Keratinocyte (primary cell): ENCODE results near the gene ARRB1. TPM values are rescaled to one million over a fixed set of nuclear protein-coding genes. Genes with fewer than 3 reads are reported as not detected.
"Not testable (repeated sequence)": the region's sequence is repeated elsewhere in the genome, so short reads cannot be mapped to it uniquely, and the experiment has no call there.

Experiments used
- DNase-seq: peaks from one replicate; pipeline ENCODE4 v3.0.0-alpha.2; 2011; ENCODE audit warnings: low read depth, missing footprints, low spot score
- FAIRE-seq: peaks from 2 replicates; lab custom pipeline; 2011; peaks lifted over from hg19 to GRCh38; lab: Jason Lieb, UNC
- H2AFZ ChIP-seq: 2 replicates; pipeline ENCODE4 v1.6.0; 2012; ENCODE audit warnings: low read length, control low read depth, inconsistent platforms; ENCODE audit not compliant: control insufficient read depth
- H3K27ac ChIP-seq: 2 replicates; pipeline ENCODE4 v1.5.1; 2011; ENCODE audit warnings: low read length; ENCODE audit not compliant: control insufficient read depth, insufficient read depth
- H3K27me3 ChIP-seq: 3 replicates; pipeline ENCODE4 v1.6.0; 2011; ENCODE audit warnings: low read length; ENCODE audit not compliant: control insufficient read depth, insufficient read depth; ENCODE audit errors: extremely low read depth
- H3K36me3 ChIP-seq, 2 experiments: 2 replicates in 1 of 2; 3 replicates in 1 of 2; pipeline ENCODE4 v1.5.1; 2011; ENCODE audit warnings: low read length in 2 of 2, mild to moderate bottlenecking in 1 of 2; ENCODE audit not compliant: control insufficient read depth in 2 of 2, insufficient read depth in 2 of 2; ENCODE audit errors: extremely low read depth in 1 of 2
- H3K4me1 ChIP-seq: 3 replicates; pipeline ENCODE4 v1.5.1; 2011; ENCODE audit warnings: low read length; ENCODE audit not compliant: control insufficient read depth, insufficient read depth; ENCODE audit errors: extremely low read depth
- H3K4me2 ChIP-seq: 3 replicates; pipeline ENCODE4 v1.6.0; 2011; ENCODE audit warnings: low read depth, low read length; ENCODE audit not compliant: control insufficient read depth, insufficient read depth; ENCODE audit errors: extremely low read depth
- H3K4me3 ChIP-seq, 3 experiments: fragments of 200-600 bp in 1 of 3; sonication (generic) in 1 of 3; 2 replicates in 2 of 3; 3 replicates in 1 of 3; pipeline ENCODE4 v1.5.1; 2011 to 2016; ENCODE audit warnings: low read length in 3 of 3, mild to moderate bottlenecking in 3 of 3, control low read depth in 2 of 3, inconsistent platforms in 1 of 3, low read depth in 1 of 3, mixed read lengths in 1 of 3, mixed run types in 1 of 3, moderate library complexity in 1 of 3; ENCODE audit not compliant: control insufficient read depth in 2 of 3, insufficient read depth in 2 of 3; ENCODE audit errors: extremely low read depth in 1 of 3
- H3K79me2 ChIP-seq: 2 replicates; pipeline ENCODE4 v1.6.0; 2012; ENCODE audit warnings: low read length; ENCODE audit not compliant: control insufficient read depth, insufficient read depth
- H3K9ac ChIP-seq: 3 replicates; pipeline ENCODE4 v1.6.0; 2011; ENCODE audit warnings: low read length; ENCODE audit not compliant: control insufficient read depth, insufficient read depth; ENCODE audit errors: extremely low read depth
- H3K9me1 ChIP-seq: 3 replicates; pipeline ENCODE4 v1.6.0; 2011; ENCODE audit warnings: low read length; ENCODE audit not compliant: control insufficient read depth, insufficient read depth; ENCODE audit errors: extremely low read depth
- H3K9me3 ChIP-seq: 2 replicates; pipeline ENCODE4 v1.5.1; 2012; ENCODE audit warnings: low read depth, low read length; ENCODE audit not compliant: control insufficient read depth
- H4K20me1 ChIP-seq: 3 replicates; pipeline ENCODE4 v1.6.0; 2011; ENCODE audit warnings: low read length; ENCODE audit not compliant: control insufficient read depth, insufficient read depth; ENCODE audit errors: extremely low read depth
- CTCF ChIP-seq, 3 experiments: IDR thresholded peaks in 1 of 3; conservative IDR thresholded peaks in 1 of 3; optimal IDR thresholded peaks in 1 of 3; 2 replicates in 2 of 3; 3 replicates in 1 of 3; pipeline versions ENCODE3 to v1.5.1; 2011; ENCODE audit warnings: low read length in 3 of 3, mild to moderate bottlenecking in 3 of 3, moderate library complexity in 2 of 3, control low read depth in 1 of 3, inconsistent platforms in 1 of 3; ENCODE audit not compliant: insufficient read depth in 2 of 3; ENCODE audit errors: extremely low read depth in 1 of 3
- EZH2 ChIP-seq: IDR thresholded peaks from one replicate; pipeline ENCODE4 v1.6.1; 2012; ENCODE audit warnings: inconsistent platforms, mild to moderate bottlenecking, low read length, moderate library complexity
- dilution Hi-C: fragments of 300-500 bp; cut with MboI; formaldehyde crosslinking; loops from one replicate; pipeline ENCODE4 v1.7.0; 2020; ENCODE audit warnings: low sequenced_read_pairs; ENCODE audit not compliant: extremely low pct_ligation_motif_present
- polyA plus RNA-seq, 5 experiments: library from polyadenylated mRNA; depleted of rRNA in 3 of 5; stranded (reverse) in 3 of 5; stranded (forward) in 1 of 5; unstranded in 1 of 5; fragments of >200 nt; gene quantifications; 1 replicate in 1 of 5; 2 replicates in 3 of 5; 3 replicates in 1 of 5; pipeline versions ENCODE4 v1.2.1 to v1.2.3, GENCODE V29; 2011 to 2012; ENCODE audit warnings: missing spikeins in 2 of 5, low read depth in 1 of 5, low replicate concordance in 1 of 5

The ARRB1 gene
- polyA plus RNA-seq, 1 donor (not counting 4 experiments of a cell fraction or from before 2014, with no cell fraction given) = 0.94 TPM

GRCh38 chr11:75276186-75276585, 75.3 kb downstream of the ARRB1 start:
- TF ChIP-seq EZH2 (no peak), CTCF (optimal IDR thresholded peaks at IDR 0.05 in 1 of 3, IDR thresholded peaks at IDR 0.05 in 1 of 3, conservative IDR thresholded peaks at IDR 0.05 in 1 of 3; ENCODE audit: extremely low read depth in 1 of 3, insufficient read depth in 2 of 3, low read length in 3 of 3) (no peak)
- H4K20me1 ChIP-seq = no peaks in the 10 kb centered on the region
- no peaks in the 10 kb centered on the region for H3K9me3 ChIP-seq
- no peaks in the 10 kb centered on the region for H3K36me3 ChIP-seq
- H3K4me2 ChIP-seq = no peak overlapping the region
- no peak for DNase-seq
- no peaks in the 10 kb centered on the region for H3K4me1 ChIP-seq
- FAIRE-seq = no peak
- H3K4me3 ChIP-seq = no peak overlapping the region
- no peaks in the 10 kb centered on the region for H3K79me2 ChIP-seq
- H3K27me3 ChIP-seq = no peaks in the 10 kb centered on the region
- no peaks in the 10 kb centered on the region for H3K9me1 ChIP-seq
- H3K9ac ChIP-seq = no peak overlapping the region
- no peak overlapping the region for H2AFZ ChIP-seq
- no peak overlapping the region for H3K27ac ChIP-seq
- dilution Hi-C loops = no loop called here

GRCh38 chr11:75275581-75275980, 75.9 kb downstream of the ARRB1 start:
- FAIRE-seq = no peak
- TF ChIP-seq EZH2 (no peak), CTCF (optimal IDR thresholded peaks at IDR 0.05 in 1 of 3, IDR thresholded peaks at IDR 0.05 in 1 of 3, conservative IDR thresholded peaks at IDR 0.05 in 1 of 3; ENCODE audit: extremely low read depth in 1 of 3, insufficient read depth in 2 of 3, low read length in 3 of 3) (no peak)
- no peaks in the 10 kb centered on the region for H3K36me3 ChIP-seq
- no peak overlapping the region for H3K4me2 ChIP-seq
- no peaks in the 10 kb centered on the region for H3K9me3 ChIP-seq
- H2AFZ ChIP-seq = no peak overlapping the region
- H3K27ac ChIP-seq = no peak overlapping the region
- no peak overlapping the region for H3K4me3 ChIP-seq
- H4K20me1 ChIP-seq = no peaks in the 10 kb centered on the region
- H3K9ac ChIP-seq = no peak overlapping the region
- dilution Hi-C loops = no loop called here
- no peaks in the 10 kb centered on the region for H3K4me1 ChIP-seq
- no peak for DNase-seq
- H3K27me3 ChIP-seq = no peaks in the 10 kb centered on the region
- H3K9me1 ChIP-seq = no peaks in the 10 kb centered on the region
- H3K79me2 ChIP-seq = no peaks in the 10 kb centered on the region

- FAIRE-seq, H3K4me2 ChIP-seq, H3K79me2 ChIP-seq, H2AFZ ChIP-seq, DNase-seq, H3K9me3 ChIP-seq, H4K20me1 ChIP-seq, H3K9me1 ChIP-seq, H3K4me3 ChIP-seq, H3K9ac ChIP-seq, H3K27me3 ChIP-seq, dilution Hi-C loops, H3K27ac ChIP-seq, H3K4me1 ChIP-seq, H3K36me3 ChIP-seq: not testable (repeated sequence)
These were observed 76.7 kb downstream of the ARRB1 start for GRCh38 chr11:75274716-75275115.
